Endodermal cell (in vitro differentiated cells): ENCODE measurements around the gene GUCY1B1. TPM values are rescaled to one million over a fixed set of nuclear protein-coding genes. Genes with fewer than 3 reads are reported as not detected.
A peak's percentile ranks its signal among the peaks of the same experiment; 100 is the strongest.

Experiments
- DNase-seq: peaks from one replicate; pipeline ENCODE4 v3.0.0-alpha.2; 2017
- H3K27ac ChIP-seq: 2 replicates; pipeline ENCODE4 v1.5.1; 2013; ENCODE audit warnings: mild to moderate bottlenecking, low read depth, low read length, moderate library complexity
- H3K27me3 ChIP-seq: 2 replicates; pipeline ENCODE4 v1.6.1; 2013; ENCODE audit warnings: mild to moderate bottlenecking, low read length, moderate library complexity; ENCODE audit not compliant: insufficient read depth, control insufficient read depth, poor library complexity, severe bottlenecking
- H3K36me3 ChIP-seq: 2 replicates; pipeline ENCODE4 v1.7.0; 2013; ENCODE audit warnings: mild to moderate bottlenecking, low read length, moderate library complexity; ENCODE audit not compliant: control insufficient read depth, insufficient read depth
- H3K4me1 ChIP-seq: one replicate; pipeline ENCODE4 v1.7.0; 2013; ENCODE audit warnings: low read length; ENCODE audit not compliant: control insufficient read depth, insufficient read depth
- H3K4me3 ChIP-seq: 2 replicates; pipeline ENCODE4 v1.5.1; 2013; ENCODE audit warnings: mild to moderate bottlenecking, low read length, moderate library complexity
- H3K9ac ChIP-seq: 2 replicates; pipeline ENCODE4 v1.6.1; 2013; ENCODE audit warnings: mild to moderate bottlenecking, low read length, moderate library complexity; ENCODE audit not compliant: poor library complexity, severe bottlenecking; ENCODE audit errors: extremely low read depth
- H3K9me3 ChIP-seq: 2 replicates; pipeline ENCODE4 v1.6.1; 2013; ENCODE audit warnings: mild to moderate bottlenecking, low read length, moderate library complexity; ENCODE audit not compliant: control insufficient read depth
- H3K27ac Mint-ChIP-seq: 2 replicates; pipeline ENCODE4 v1.8.0; 2020; ENCODE audit warnings: mixed read lengths
- H3K27me3 Mint-ChIP-seq: 2 replicates; pipeline ENCODE4 v1.8.0; 2021; ENCODE audit warnings: mild to moderate bottlenecking, mixed read lengths; ENCODE audit not compliant: insufficient read depth
- H3K36me3 Mint-ChIP-seq: 2 replicates; pipeline ENCODE4 v1.8.0; 2020; ENCODE audit warnings: low read depth, mixed read lengths
- H3K4me1 Mint-ChIP-seq: 2 replicates; pipeline ENCODE4 v1.8.0; 2020; ENCODE audit warnings: mixed read lengths
- H3K4me3 Mint-ChIP-seq: 2 replicates; pipeline ENCODE4 v1.8.0; 2020; ENCODE audit warnings: mild to moderate bottlenecking, moderate library complexity, mixed read lengths
- H3K9me3 Mint-ChIP-seq: 2 replicates; pipeline ENCODE4 v1.8.0; 2020; ENCODE audit warnings: mild to moderate bottlenecking, mixed read lengths
- CTCF ChIP-seq: fragments of 200-600 bp; sonication (generic); conservative IDR thresholded peaks from 2 replicates; pipeline ENCODE4 v1.5.0; 2021; ENCODE audit warnings: antibody characterized with exemption, mild to moderate bottlenecking
- WGBS, 2 experiments: methylation state at CpG; one replicate each; pipeline versions ENCODE4 v1.1.5 to v1.1.7; 2013; ENCODE audit warnings: missing lambda C conversion rate in 2 of 2, mixed read lengths in 1 of 2; ENCODE audit not compliant: insufficient coverage in 1 of 2, insufficient read length in 1 of 2; 5-methylcytosine and 5-hydroxymethylcytosine counted together
- total RNA-seq, 2 donors: library from RNA; stranded (reverse); fragmentation: NEBNext Ultra II Directional in 1 of 2; extraction: Animal tissue kit (Norgen Biotek cat#: 25700) in 1 of 2; gene quantifications; 2 replicates in 1 of 2; 3 replicates in 1 of 2; pipeline ENCODE4 v1.2.1, GENCODE V29; 2021

Gene GUCY1B1
- total RNA-seq, 2 donors from 2014 or later, result 1.8 to 3.4 TPM

DNA sequence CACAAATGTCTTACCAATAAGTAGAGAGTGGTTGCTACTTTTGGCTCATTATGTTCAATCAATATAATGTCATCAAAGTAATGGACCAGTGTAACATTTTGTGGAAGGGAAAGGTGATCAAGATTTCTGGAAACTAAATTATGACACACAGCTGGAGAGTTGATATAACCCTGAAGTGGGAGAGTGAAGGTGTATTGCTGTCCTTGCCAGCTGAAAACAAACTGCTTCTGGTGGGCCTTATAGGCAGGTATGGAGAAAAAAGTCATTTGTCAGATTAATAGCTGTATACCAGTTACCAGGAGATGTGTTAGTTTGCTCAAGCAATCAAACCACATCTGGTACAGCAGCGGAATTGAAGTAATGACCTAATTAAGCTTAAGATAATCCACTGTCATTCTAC, 17.3 kb upstream of the GUCY1B1 start:
- Mint-ChIP-seq H3K27ac (no peak overlapping the region), H3K9me3 (no peaks in the 10 kb centered on the region), H3K4me1 (no peaks in the 10 kb centered on the region), H3K27me3 (no peaks in the 10 kb centered on the region), H3K36me3 (no peaks in the 10 kb centered on the region), H3K4me3 (no peak overlapping the region)
- DNase-seq, result no peak
- Histone ChIP-seq H3K9ac (no peak overlapping the region), H3K27me3 (no peaks in the 10 kb centered on the region), H3K9me3 (no peaks in the 10 kb centered on the region), H3K4me1 (no peaks in the 10 kb centered on the region), H3K4me3 (no peak overlapping the region), H3K36me3 (no peaks in the 10 kb centered on the region), H3K27ac (no peak overlapping the region)
- TF ChIP-seq CTCF, result no peak
- WGBS, 2 experiments, result 80 to 100% methylated on average over 1 of the region's 1 CpG

DNA sequence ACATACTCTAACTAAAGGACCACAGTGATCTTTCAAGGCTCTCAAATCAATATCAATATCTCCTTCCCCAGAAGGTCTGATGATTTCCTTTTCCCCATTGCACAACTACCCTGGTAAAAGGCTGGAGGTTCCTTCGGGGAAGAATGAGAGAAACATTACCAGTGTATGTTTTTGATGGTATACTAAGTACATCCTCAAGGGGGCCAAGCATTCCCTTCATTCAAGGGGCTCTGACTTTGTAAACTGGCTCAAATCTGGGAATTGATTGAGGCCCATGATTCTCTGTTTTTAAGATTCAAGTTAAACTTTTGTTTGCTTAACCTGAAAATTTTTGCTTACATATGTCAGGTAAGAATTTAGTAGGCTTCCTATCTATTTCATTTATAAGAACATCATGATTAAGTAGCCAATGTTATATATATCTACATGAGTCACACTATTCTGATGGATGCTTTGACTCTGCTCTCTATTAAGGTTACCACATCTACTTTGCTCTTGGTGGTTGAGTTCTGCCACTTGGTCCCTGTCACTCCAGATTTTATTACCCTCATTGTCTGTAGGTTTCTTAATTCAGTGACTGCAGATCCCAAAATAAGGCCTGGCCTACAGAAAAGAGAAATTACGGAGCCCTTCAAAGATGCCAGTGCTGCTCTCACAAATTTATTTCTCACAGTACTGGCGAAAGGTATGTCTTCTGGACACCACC, 16.4 kb upstream of the GUCY1B1 start:
- DNase-seq, result no peak
- Mint-ChIP-seq H3K36me3 (no peaks in the 10 kb centered on the region), H3K4me1 (no peaks in the 10 kb centered on the region), H3K27me3 (no peaks in the 10 kb centered on the region), H3K27ac (no peak overlapping the region), H3K9me3 (no peaks in the 10 kb centered on the region), H3K4me3 (no peak overlapping the region)
- 64 to 94% methylated on average over 2 to 3 of the region's 3 CpGs for WGBS, 2 experiments
- Histone ChIP-seq H3K9me3 (no peaks in the 10 kb centered on the region), H3K4me1 (no peaks in the 10 kb centered on the region), H3K27me3 (no peaks in the 10 kb centered on the region), H3K9ac (no peak overlapping the region), H3K27ac (no peak overlapping the region), H3K36me3 (no peaks in the 10 kb centered on the region), H3K4me3 (no peak overlapping the region)
- TF ChIP-seq CTCF, result peak; percentile 69

DNA sequence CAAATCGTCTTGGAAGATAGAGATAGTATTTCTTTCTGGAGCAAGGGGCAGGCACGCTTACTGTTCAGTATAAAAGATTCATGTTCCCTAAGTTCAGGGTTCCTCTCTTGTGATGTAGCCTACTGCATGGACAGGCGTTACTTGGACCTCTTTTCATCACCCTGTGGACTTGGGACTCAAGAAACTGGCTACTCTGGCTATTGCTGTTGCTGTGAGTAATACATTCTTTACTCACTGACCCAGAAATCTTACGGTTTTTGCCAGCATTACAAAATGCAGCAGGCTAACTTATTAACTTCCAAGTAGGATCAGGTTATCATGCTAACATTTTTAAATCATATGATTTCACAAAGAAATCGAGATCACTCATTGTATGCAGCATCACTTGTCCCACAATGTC, 12.8 kb upstream of the GUCY1B1 start:
- no peak overlapping the region for H3K4me3 Mint-ChIP-seq
- Histone ChIP-seq H3K27ac (no peak overlapping the region), H3K9me3 (no peaks in the 10 kb centered on the region), H3K4me3 (no peak overlapping the region), H3K9ac (no peak overlapping the region), H3K36me3 (no peaks in the 10 kb centered on the region), H3K4me1 (no peaks in the 10 kb centered on the region), H3K27me3 (no peaks in the 10 kb centered on the region)
- no peaks in the 10 kb centered on the region for H3K9me3 Mint-ChIP-seq
- DNase-seq, result no peak
- TF ChIP-seq CTCF, result no peak
- H3K4me1 Mint-ChIP-seq, result peaks cover 4% of the 10 kb centered on the region
- no peaks in the 10 kb centered on the region for H3K36me3 Mint-ChIP-seq
- no peak overlapping the region for H3K27ac Mint-ChIP-seq
- WGBS, 2 experiments, result 92 to 96% methylated on average over 2 to 5 of the region's 5 CpGs
- no peaks in the 10 kb centered on the region for H3K27me3 Mint-ChIP-seq
